ENCODE results near the gene SULT1A1.

DNA sequence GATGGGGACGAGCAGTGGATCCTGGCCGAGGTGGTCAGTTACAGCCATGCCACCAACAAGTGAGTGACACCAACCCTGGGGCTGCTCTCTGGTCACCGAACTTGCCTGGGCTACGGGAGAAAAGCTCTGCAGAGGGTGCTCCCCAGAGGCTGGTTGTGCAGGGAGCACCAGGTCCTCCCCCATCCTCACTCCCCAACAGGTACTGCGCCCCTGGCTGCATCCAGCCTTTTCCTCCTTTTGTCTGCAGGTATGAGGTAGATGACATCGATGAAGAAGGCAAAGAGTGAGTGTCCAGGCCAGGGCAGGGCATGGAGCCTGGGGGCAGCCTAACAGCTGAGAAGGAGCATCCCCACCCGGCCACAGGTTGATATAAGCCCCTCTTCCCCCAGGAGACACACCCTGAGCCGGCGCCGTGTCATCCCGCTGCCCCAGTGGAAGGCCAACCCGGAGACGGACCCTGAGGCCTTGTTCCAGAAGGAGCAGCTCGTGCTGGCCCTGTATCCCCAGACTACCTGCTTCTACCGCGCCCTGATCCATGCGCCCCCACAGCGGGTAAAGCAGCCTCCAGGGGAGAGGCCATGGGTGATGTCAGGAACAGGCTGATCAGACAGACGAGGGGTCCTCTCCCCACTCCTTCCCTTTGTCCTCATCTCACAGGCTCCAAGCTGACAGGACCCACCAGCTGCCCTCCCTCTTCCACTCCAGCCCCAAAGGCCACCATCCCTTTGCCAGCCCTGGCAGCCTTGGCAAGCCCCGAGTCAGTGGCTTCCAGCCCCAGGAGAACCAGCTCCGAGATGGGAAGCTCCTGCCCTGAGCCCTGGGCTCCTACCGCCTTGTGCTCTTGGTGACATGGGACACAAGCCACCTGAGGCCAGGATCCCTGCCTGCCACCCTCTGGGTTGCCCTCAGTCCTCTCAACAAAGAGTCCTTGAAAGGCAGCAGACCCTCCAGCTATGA is 19.2 kb downstream of the SULT1A1 start:
- TF ChIP-seq MAZ (IDR thresholded peaks at IDR 0.05; ENCODE audit: borderline replicate concordance, low read depth, low read length) (no peak), NFE2L2 (IDR thresholded peaks at IDR 0.05; ENCODE audit: low read depth, low read length) (no peak)
- TF ChIP-seq, protein P1, sequence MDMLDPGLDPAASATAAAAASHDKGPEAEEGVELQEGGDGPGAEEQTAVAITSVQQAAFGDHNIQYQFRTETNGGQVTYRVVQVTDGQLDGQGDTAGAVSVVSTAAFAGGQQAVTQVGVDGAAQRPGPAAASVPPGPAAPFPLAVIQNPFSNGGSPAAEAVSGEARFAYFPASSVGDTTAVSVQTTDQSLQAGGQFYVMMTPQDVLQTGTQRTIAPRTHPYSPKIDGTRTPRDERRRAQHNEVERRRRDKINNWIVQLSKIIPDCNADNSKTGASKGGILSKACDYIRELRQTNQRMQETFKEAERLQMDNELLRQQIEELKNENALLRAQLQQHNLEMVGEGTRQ (IDR thresholded peaks at IDR 0.05; ENCODE audit: low read depth, low read length) = no peak
- TF ChIP-seq, protein P2, sequence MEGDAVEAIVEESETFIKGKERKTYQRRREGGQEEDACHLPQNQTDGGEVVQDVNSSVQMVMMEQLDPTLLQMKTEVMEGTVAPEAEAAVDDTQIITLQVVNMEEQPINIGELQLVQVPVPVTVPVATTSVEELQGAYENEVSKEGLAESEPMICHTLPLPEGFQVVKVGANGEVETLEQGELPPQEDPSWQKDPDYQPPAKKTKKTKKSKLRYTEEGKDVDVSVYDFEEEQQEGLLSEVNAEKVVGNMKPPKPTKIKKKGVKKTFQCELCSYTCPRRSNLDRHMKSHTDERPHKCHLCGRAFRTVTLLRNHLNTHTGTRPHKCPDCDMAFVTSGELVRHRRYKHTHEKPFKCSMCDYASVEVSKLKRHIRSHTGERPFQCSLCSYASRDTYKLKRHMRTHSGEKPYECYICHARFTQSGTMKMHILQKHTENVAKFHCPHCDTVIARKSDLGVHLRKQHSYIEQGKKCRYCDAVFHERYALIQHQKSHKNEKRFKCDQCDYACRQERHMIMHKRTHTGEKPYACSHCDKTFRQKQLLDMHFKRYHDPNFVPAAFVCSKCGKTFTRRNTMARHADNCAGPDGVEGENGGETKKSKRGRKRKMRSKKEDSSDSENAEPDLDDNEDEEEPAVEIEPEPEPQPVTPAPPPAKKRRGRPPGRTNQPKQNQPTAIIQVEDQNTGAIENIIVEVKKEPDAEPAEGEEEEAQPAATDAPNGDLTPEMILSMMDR (conservative IDR thresholded peaks at IDR 0.05; ENCODE audit: low read depth, low read length) = no peak

All from IMR-90 (cell line).